Type B pancreatic cell (in vitro differentiated cells): ENCODE results near the gene PRKAR2A. TPM values are rescaled to one million over a fixed set of nuclear protein-coding genes. Genes with fewer than 3 reads are reported as not detected.

Experiments
- DNase-seq: peaks from one replicate; pipeline ENCODE4 v3.0.0; 2021; ENCODE audit warnings: mixed read lengths; ENCODE audit not compliant: unreplicated experiment; ENCODE audit errors: extremely low spot score
- H3K27ac Mint-ChIP-seq: 2 replicates; pipeline ENCODE4 v1.8.0; 2021; ENCODE audit warnings: mild to moderate bottlenecking, mixed read lengths
- H3K27me3 Mint-ChIP-seq: 2 replicates; pipeline ENCODE4 v1.8.0; 2021; ENCODE audit warnings: mixed read lengths
- H3K36me3 Mint-ChIP-seq: 2 replicates; pipeline ENCODE4 v1.8.0; 2021; ENCODE audit warnings: mixed read lengths
- H3K4me1 Mint-ChIP-seq: one replicate; pipeline ENCODE4 v1.8.0; 2021; ENCODE audit warnings: mixed read lengths; ENCODE audit not compliant: unreplicated experiment
- H3K4me3 Mint-ChIP-seq: 2 replicates; pipeline ENCODE4 v1.8.0; 2021; ENCODE audit warnings: mild to moderate bottlenecking, mixed read lengths
- H3K9me3 Mint-ChIP-seq: 2 replicates; pipeline ENCODE4 v1.8.0; 2021; ENCODE audit warnings: mixed read lengths
- CTCF ChIP-seq: fragments of 200-600 bp; sonication (generic); conservative IDR thresholded peaks from 2 replicates; pipeline ENCODE4 v1.5.0; 2021; ENCODE audit warnings: antibody characterized with exemption, mild to moderate bottlenecking
- total RNA-seq: library from RNA; stranded (reverse); gene quantifications from 2 replicates; pipeline ENCODE4 v1.2.1, GENCODE V29; 2021; ENCODE audit warnings: low replicate concordance

The PRKAR2A gene
- total RNA-seq, 1 donor from 2014 or later = 44.1 TPM

GRCh38 chr3:48863122-48863521 lies 15.4 kb upstream of the PRKAR2A start:
- Mint-ChIP-seq H3K27ac (no peak overlapping the region), H3K4me3 (no peak overlapping the region), H3K36me3 (peaks cover 5% of the 10 kb centered on the region), H3K4me1 (no peaks in the 10 kb centered on the region), H3K27me3 (no peaks in the 10 kb centered on the region), H3K9me3 (no peaks in the 10 kb centered on the region)
- TF ChIP-seq CTCF = no peak
- DNase-seq = no peak

GRCh38 chr3:48859206-48859605 lies 11.5 kb upstream of the PRKAR2A start:
- Mint-ChIP-seq H3K9me3 (no peaks in the 10 kb centered on the region), H3K36me3 (peaks cover 5% of the 10 kb centered on the region), H3K27me3 (no peaks in the 10 kb centered on the region), H3K4me1 (no peaks in the 10 kb centered on the region), H3K27ac (no peak overlapping the region), H3K4me3 (no peak overlapping the region)
- no peak for DNase-seq
- TF ChIP-seq CTCF = no peak

- Mint-ChIP-seq H3K4me1 (no peaks in the 10 kb centered on the region), H3K9me3 (no peaks in the 10 kb centered on the region), H3K36me3 (peaks cover 5% of the 10 kb centered on the region), H3K4me3 (no peak overlapping the region), H3K27ac (no peak overlapping the region), H3K27me3 (no peaks in the 10 kb centered on the region)
- no peak for TF ChIP-seq CTCF
- no peak for DNase-seq
Measured at GRCh38 chr3:48858709-48859108, 11.0 kb upstream of the PRKAR2A start.

GRCh38 chr3:48857641-48858040 lies 10.0 kb upstream of the PRKAR2A start:
- Mint-ChIP-seq H3K27me3 (no peaks in the 10 kb centered on the region), H3K4me1 (no peaks in the 10 kb centered on the region), H3K36me3 (peaks cover 5% of the 10 kb centered on the region), H3K9me3 (no peaks in the 10 kb centered on the region), H3K27ac (no peak overlapping the region), H3K4me3 (no peak overlapping the region)
- no peak for DNase-seq
- TF ChIP-seq CTCF = no peak

- DNase-seq = no peak
- H3K4me3 Mint-ChIP-seq = no peak overlapping the region
- no peaks in the 10 kb centered on the region for H3K9me3 Mint-ChIP-seq
- no peak for TF ChIP-seq CTCF
- no peaks in the 10 kb centered on the region for H3K4me1 Mint-ChIP-seq
- no peak overlapping the region for H3K27ac Mint-ChIP-seq
- H3K27me3 Mint-ChIP-seq = no peaks in the 10 kb centered on the region
- peaks cover 5% of the 10 kb centered on the region for H3K36me3 Mint-ChIP-seq
Measured at GRCh38 chr3:48856469-48856868, 8.8 kb upstream of the PRKAR2A start.
